Brain microvascular endothelial cell (primary cell): ENCODE results near the gene RHNO1.

ENCODE experiments used
- DNase-seq: peaks from one replicate; pipeline ENCODE4 v3.0.0-alpha.2; 2020
- H3K27ac ChIP-seq: fragments of 250-450 bp; sonication (Bioruptor Pico); 2 replicates; pipeline ENCODE4 v1.5.1; 2020; ENCODE audit warnings: mild to moderate bottlenecking, moderate library complexity
- H3K27me3 ChIP-seq: fragments of 250-450 bp; sonication (Bioruptor Pico); replicated peaks from 2 replicates; pipeline ENCODE4 v1.5.1; 2020; ENCODE audit warnings: mild to moderate bottlenecking
- H3K36me3 ChIP-seq: fragments of 250-450 bp; sonication (Bioruptor Pico); replicated peaks from 2 replicates; pipeline ENCODE4 v1.5.1; 2020; ENCODE audit warnings: mild to moderate bottlenecking
- H3K4me3 ChIP-seq: 2 replicates; pipeline ENCODE4 v1.5.1; 2011; ENCODE audit warnings: low read depth, mild to moderate bottlenecking, control low read depth, low read length, moderate library complexity
- in situ Hi-C: cut with HindIII; loops from 2 replicates; pipeline ENCODE4 v1.10.0; 2017; ENCODE audit warnings: low sequenced_read_pairs, low pct_ligation_motif_present
- TF ChIP-seq, protein P1 (sequence below): IDR thresholded peaks from 2 replicates; pipeline ENCODE4 v1.5.1; 2011; ENCODE audit warnings: low read depth, mild to moderate bottlenecking, moderate library complexity, low read length, control low read depth, inconsistent platforms; ENCODE audit errors: missing control alignments

Gene RHNO1

GRCh38 chr12:2879853-2880252, 2.8 kb downstream of the RHNO1 start:
- H3K36me3 ChIP-seq, result no peaks in the 10 kb centered on the region
- no peak for DNase-seq
- H3K27ac ChIP-seq, result no peak overlapping the region
- no peaks in the 10 kb centered on the region for H3K27me3 ChIP-seq
- in situ Hi-C loops, result no loop called here
- H3K4me3 ChIP-seq, result no peak overlapping the region
- TF ChIP-seq, protein P1, sequence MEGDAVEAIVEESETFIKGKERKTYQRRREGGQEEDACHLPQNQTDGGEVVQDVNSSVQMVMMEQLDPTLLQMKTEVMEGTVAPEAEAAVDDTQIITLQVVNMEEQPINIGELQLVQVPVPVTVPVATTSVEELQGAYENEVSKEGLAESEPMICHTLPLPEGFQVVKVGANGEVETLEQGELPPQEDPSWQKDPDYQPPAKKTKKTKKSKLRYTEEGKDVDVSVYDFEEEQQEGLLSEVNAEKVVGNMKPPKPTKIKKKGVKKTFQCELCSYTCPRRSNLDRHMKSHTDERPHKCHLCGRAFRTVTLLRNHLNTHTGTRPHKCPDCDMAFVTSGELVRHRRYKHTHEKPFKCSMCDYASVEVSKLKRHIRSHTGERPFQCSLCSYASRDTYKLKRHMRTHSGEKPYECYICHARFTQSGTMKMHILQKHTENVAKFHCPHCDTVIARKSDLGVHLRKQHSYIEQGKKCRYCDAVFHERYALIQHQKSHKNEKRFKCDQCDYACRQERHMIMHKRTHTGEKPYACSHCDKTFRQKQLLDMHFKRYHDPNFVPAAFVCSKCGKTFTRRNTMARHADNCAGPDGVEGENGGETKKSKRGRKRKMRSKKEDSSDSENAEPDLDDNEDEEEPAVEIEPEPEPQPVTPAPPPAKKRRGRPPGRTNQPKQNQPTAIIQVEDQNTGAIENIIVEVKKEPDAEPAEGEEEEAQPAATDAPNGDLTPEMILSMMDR, result no peak

GRCh38 chr12:2884810-2885209, 7.8 kb downstream of the RHNO1 start:
- in situ Hi-C loops, result no loop called here

DNA sequence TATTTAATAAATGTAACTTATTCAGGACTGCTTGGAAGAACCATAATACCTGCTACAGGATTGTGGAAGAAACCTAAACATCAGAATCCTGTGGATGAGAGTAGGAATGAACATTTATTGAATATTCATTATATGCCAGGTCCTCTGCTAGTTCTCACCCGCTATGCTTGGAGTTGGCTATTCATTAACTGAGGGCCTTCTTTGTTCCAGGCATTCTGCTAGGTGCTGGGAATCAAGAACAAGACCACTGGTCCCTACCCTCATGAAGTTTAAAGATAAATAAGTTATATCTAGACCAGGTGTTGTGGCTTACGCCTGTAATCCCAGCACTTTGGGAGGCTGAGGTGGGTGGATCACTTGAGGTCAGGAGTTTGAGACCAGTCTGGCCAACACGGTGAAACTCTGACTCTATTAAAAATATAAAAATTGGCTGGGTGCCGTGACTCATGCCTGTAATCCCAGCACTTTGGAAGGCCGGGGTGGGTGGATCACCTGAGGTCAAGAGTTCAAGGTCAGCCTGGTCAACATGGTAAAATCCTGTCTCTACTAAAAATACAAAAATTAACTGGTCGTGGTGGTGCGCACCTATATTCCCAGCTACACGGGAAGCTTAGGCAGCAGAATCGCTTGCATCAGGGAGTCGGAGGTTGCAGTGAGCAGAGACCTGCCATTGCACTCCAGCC, 9.9 kb downstream of the RHNO1 start:
- Histone ChIP-seq H3K36me3 (no peaks in the 10 kb centered on the region), H3K27me3 (no peaks in the 10 kb centered on the region), H3K4me3 (no peak overlapping the region), H3K27ac (no peak overlapping the region)
- no peak for DNase-seq
- in situ Hi-C loops, result no loop called here
- TF ChIP-seq, protein P1, result no peak

More at GRCh38 chr12:2884810-2885209, 7.8 kb downstream of the RHNO1 start:
- TF ChIP-seq, protein P1, result no peak
- Histone ChIP-seq H3K36me3 (no peaks in the 10 kb centered on the region), H3K27me3 (no peaks in the 10 kb centered on the region), H3K4me3 (no peak overlapping the region), H3K27ac (no peak overlapping the region)
- DNase-seq, result no peak

DNA sequence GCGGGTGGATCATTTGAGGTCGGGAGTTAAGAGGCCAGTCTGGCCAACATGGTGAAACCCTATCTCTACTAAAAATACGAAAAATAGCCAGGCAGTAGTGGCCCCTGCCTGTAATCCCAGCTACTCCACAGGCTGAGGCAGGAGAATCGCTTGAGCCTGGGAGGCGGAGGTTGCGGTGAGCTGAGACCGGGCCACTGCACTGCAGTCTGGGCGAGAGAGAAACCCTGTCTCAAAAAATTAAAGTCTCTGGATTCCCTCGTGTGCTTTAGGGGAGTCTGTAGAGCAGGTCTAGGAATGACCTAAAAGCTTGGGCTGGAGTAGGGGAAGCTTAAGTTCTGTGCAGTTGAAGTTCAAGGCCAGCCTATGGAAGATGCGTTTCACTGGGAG, 13.0 kb downstream of the RHNO1 start:
- TF ChIP-seq, protein P1, result no peak
- no peak for DNase-seq
- no peaks in the 10 kb centered on the region for H3K27me3 ChIP-seq
- in situ Hi-C loops, result no loop called here
- peak overlapping the region; percentile 66 for H3K27ac ChIP-seq
- no peaks in the 10 kb centered on the region for H3K36me3 ChIP-seq
- H3K4me3 ChIP-seq, result peak overlapping the region; percentile 96

- in situ Hi-C loops, result no loop called here
- peak within 1 kb of the TSS; percentile 72 for H3K27ac ChIP-seq
- TF ChIP-seq, protein P1, result no peak
- no peaks in the 10 kb centered on the region for H3K27me3 ChIP-seq
- no peaks in the 10 kb centered on the region for H3K36me3 ChIP-seq
- H3K4me3 ChIP-seq, result peak within 1 kb of the TSS; percentile 96
- DNase-seq, result peak; percentile 98
Observed at GRCh38 chr12:2890388-2891239, 13.6 kb downstream of the RHNO1 start, which contains the start of gene TULP3. TULP3 (plus strand) TSS chr12:2890891; CDS start chr12:2890948, 57 bp downstream.
